ENCODE results near the gene TP53I11.

The TP53I11 gene

GRCh38 chr11:44950625-44951476 lies at the start of gene TP53I11:
TSS of gene TP53I11 (minus strand) at chr11:44950883. CDS start at chr11:44938335, 12,548 bp downstream.
- DNase-seq (ENCODE audit: low read depth) = no peak

DNA sequence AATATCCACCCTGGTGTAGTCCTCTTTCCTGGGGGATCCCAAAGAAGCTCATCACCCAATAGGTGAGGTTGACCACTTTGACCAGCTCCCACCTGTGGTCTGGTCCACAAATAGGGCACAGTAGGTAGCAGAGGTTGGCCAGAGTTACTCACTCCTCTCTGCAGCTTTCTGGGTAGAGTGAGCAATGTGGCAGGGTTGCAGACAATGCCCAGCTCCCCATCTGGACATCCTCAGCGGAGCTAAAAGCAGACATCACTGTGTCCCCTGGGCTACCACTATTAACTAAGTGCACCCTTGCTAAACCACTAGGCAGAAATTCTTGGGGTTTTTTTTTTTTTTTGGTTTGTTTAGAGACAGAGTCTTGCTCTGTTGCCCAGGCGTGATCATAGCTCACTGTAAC lies 48.4 kb upstream of the TP53I11 start:
- DNase-seq (ENCODE audit: low read depth) = no peak

DNA sequence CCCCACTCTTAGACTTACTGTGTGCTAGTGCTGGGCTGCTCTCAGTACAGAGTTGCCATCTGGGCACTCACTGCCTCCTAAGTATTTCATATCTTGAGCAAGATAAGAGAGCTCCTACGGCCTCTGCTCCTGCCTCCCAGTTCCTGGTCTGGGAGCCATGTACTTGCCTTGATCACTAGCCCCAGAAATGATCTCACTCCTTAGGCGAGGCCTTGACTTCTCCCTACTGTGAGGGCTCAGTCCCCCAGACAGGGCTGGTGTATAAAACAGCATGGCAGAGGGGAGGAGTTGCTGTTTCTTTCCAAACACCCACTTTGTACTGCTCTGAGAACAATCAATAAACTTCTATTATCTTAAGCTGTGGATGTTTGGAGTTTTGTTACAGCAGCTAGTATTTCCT lies 47.4 kb upstream of the TP53I11 start:
- no peak for DNase-seq (ENCODE audit: low read depth)

DNA sequence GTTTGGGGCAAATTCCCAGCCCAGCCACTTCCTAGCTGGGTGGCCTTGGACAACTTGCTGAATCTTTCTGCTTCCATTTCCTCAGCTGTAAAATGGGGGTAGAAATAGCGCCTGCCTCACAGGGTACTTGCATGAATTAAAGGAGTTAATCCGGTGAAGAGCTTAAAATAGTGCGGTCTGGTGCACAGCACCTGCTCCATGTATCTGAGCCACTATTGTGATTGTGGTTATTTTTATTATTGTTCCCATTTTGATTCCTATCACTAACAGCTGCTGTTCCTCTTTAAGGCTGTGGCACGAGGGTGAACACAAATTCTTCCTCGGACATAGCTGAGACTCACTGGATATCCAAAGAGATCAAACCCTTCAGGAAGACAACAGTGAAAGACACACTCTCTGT lies 46.9 kb upstream of the TP53I11 start:
- DNase-seq (ENCODE audit: low read depth) = no peak

DNA sequence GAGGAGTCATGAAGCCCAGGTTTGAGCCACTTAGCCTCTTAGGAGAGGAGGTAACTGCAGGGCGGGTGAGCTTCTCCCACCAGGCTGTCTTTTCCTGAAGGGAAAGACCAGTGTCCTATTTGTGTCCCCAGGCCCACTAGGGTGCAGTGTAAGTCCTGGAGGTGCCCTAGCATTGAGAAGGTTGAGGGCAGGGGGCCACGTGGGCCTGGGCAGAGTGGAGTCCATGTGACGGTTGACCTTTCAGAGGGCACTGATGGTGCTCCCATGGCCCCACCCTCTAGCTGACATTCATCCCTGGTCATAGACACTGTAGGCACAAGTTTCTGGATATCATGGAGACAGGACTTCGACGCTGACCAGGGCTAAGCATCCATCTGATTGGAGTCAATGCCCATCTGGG lies 44.1 kb upstream of the TP53I11 start:
- DNase-seq (ENCODE audit: low read depth) = no peak

DNA sequence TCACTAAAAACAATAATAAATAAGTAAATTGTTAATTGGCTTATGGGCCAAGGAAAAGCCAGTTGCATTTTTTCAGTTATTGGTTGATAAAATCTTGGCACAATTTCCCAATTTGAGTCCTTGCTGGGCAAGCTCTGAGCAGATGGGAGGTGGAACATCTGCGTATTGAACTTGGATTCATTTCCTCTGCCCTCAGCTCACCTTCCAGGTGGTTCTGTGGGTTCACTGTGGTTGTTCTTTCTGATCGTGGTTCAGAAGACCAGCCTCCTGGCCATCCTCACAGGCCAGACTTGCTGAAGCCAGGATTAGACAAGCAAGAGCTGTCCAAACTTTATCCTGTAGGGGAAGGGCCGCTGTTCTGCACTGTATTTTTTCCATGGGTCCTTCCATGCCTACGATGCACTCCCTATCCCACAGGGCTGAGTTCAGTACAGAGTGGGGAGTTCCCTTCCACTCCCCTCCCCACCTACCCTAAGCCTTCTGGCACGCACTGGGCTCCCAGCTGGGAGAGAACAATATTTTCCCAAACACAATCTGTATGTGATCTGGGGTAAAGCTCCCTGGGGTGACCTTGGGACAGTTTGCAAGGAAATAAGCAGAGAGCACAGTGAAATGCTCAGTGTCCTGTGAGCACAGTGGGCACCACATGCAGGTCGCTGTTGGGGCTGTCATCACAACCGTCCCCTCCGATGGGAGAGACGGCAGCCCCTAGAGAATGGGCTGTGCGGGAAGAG lies 43.5 kb upstream of the TP53I11 start:
- DNase-seq (ENCODE audit: low read depth) = no peak

- DNase-seq (ENCODE audit: low read depth) = no peak
Measured at GRCh38 chr11:44992774-44993173, 42.1 kb upstream of the TP53I11 start.

- no peak for DNase-seq (ENCODE audit: low read depth)
Measured at GRCh38 chr11:44992181-44992582, 41.5 kb upstream of the TP53I11 start.

GRCh38 chr11:44990665-44991064 lies 40.0 kb upstream of the TP53I11 start:
- DNase-seq (ENCODE audit: low read depth) = no peak

DNA sequence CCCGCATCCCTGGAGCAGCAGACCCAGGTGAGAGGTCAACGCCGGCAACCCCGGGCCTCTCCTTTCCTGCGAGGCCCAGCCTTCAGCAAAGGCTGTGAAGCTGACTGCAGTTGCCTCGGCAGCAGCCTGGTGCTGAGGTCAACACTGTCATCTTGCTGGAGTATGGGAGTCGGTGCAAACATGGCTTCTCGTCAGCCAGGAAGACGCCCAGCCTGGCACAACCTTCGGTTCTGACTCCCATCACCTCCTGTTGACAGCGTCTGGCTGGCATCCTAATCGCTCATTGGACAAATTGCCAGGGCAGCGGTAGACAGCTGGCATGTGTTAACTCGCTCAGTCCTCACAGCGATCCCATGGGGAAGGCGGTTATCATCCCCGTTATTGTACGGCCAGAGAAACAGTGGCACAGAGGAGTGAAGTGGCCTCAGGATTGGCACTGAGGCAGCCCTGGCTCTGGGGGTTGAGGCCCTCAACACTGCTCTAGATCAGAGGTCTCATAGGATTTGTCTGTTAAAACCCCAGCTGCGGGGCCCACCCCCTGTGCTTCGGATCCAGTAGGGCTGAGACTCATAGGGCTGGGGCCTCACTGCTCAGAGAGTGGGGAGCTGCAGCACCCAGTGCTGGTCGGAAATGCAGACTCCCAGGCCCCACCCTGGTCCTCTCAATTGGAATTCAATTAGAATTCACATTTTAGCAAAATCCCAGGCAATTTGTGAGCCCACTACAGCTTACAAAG lies 39.3 kb upstream of the TP53I11 start:
- no peak for DNase-seq (ENCODE audit: low read depth)

GRCh38 chr11:44988981-44989635 lies 38.4 kb upstream of the TP53I11 start:
- no peak for DNase-seq (ENCODE audit: low read depth)

DNA sequence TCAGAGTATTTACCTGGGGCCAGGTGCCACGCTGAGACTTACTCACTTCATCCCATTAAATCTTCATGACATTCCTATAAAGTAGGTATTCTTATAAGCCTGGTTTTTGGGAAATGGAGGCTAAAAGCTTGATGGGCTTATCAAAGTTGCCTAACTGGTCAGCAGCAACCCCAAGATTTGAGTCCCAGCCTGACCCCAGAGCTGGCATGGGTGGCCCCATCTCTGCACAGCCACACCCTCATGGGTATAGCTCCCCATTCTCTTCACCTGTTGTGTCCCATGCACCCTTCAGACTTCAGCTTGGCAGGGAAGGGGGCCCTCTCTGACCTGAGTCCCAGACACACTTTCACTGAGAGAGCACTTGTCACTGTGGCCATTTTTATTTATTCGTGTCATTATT lies 37.4 kb upstream of the TP53I11 start:
- DNase-seq (ENCODE audit: low read depth) = no peak

DNA sequence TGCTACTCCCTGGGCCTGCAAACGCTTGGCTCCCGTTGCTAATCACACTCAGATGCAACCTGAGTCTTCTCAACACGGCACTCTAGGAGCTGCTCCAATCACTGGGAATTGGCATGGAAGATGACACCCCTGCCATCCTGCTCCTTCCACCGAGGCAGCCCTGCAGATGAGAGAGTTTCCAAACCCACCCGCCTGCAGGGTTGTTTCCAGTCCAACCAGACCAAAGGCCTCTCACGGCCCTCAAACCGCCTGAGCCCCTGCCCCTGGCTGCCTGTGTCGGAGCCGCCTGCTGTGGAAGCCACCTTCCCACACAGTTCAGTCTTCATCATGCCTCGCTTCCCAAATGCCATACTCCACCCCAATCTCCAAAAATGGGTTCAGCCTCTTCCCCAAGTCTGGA lies 36.8 kb upstream of the TP53I11 start:
- DNase-seq (ENCODE audit: low read depth) = no peak

- DNase-seq (ENCODE audit: low read depth) = no peak
Measured at GRCh38 chr11:44986315-44986714, 35.6 kb upstream of the TP53I11 start.

DNA sequence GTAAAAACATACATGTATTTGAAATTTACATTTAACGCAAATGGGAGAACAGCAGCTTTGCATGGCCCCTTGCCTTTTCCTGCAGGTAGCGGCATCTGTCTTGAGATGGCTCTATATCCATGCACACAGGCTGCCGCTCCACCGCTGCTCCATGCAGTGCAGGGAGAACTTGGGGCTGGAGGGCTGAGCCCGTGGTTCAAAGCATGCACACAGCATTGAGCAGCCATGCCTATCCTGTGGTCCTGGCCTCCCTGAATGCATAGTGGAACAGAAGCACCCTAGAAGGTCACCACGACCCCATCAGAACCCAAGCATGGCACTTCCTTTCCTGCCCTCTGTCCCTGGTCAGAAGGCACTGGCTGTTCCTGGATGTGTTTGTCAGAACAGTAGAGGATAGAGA lies 35.0 kb upstream of the TP53I11 start:
- DNase-seq (ENCODE audit: low read depth) = no peak

DNA sequence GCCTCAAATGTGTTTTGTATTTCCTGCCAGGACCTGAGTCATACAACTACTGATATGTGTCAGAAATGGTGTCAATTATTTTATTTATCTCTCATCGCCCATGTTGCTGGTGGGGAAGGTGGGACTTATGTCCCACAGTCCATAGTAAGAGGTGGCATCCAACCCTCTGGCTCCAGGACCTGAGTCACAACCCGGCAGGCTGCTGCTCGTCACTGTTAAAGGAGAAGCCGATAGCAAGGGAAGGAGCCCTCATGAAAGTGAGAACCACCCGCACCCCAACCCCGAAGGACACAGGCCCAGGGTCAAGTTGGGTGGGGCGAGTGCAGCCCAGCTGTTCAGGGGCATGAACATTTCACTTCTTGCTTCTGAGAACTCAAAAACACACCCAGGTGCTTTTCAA lies 33.1 kb upstream of the TP53I11 start:
- no peak for DNase-seq (ENCODE audit: low read depth)

DNA sequence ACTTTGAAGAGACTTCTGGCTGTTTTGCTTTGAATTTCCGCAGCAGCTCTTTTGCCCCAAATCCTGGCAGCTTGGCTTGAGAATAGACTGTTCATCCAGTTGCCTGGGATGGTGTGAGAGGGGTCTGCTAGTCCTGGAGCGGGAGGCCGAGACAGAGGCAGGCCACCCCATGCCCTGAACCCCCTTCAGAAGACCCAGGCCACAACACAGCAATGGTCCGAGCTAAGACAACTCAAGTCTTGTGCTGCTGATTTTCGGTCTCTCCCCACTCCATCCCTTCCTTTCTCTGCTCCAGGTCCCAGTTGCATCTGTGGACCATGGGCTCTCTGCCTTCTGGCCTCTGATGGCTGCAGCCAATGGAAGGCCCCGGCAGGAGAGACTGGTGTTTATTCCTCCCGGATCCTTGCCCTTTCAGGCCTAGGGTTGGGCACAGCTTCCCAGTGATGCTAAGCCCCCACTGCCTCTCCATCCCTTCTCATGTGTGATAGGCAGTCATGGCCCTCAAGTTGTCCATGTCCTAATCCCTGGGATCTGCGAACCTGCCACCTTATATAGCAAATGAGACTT lies 31.9 kb upstream of the TP53I11 start:
- no peak for DNase-seq (ENCODE audit: low read depth)

DNA sequence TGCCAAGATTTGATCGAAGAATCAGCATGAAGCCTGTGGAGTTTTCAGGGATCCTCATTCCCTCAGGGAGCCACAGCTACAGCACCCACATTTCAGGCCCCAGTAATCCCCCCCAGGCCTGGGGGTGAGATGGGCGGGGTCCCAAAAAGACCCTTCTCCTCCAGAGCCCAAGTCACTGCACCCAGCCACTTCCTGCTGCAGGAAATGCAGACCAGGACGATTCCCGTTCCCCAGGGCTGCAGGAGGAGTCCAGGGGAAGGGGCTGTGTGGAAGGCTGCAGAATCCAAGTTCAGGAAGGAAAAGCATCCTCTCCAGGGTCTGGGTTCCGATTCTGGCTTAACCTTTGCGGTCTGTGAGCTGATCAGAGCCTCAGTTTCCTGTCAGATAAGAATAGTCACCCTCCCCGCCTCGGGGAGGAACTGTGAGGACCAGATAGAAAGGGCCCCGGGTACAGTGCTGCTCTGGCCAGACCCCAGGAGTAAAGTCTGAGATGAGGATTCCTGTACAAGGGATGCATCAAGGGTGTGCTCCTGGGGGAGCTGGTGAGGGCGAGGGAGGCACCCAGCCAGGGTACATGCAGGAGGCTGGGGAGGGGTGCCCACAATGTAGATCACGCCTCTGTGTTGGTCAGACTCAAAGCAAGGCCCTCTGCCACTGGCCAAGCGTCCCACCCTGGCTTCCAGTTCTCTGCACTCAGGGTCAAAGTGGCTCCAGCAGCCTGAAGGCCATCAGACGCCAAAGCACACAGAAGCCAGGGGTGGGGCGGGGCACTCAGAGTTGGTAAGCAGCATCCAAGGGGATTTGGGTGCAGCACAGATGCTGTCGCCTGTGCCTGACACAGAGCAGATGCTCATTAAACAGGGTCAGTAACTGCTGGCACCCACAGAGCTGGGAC lies 30.1 kb upstream of the TP53I11 start:
- no peak for DNase-seq (ENCODE audit: low read depth)

DNA sequence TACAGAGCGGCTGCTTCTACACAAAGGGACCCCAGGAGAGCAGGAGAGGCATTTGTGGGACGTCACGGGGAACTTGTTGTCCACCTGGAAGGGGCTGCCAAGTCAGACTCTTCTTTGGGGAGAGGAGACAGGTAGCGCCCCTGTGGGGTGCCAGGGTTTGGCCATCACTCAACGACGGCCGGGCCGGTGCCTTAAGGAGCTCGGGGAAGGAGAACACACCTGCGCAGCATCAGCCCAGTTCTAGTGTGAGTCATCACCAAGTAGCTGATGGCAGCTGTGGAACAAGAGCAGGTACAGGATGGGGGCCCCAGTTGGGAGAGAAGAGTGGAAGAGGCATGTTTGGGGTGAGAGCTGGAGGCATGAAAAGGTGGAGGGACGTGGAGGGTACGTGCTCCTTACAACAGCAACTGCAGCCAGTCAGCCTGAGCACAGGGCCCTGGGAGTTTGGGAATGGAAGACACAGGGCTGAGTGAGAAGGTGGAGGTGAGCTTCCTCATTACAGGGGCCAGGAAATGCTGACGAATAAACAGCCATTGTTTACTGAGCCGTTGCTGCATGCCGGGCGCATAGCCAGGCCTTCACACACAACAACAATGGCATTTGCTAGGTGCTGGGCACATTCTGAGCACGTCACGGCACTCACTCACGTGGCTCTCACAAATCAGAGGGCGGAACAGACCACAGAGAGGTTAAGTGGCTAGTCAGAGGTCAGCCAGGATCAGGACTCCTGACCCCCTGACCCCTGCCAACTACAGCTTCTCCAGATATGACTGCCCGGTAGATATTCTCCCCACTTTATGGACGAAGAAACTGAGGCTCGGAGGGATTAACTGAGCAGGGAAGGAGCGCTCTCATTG lies 29.1 kb upstream of the TP53I11 start:
- DNase-seq (ENCODE audit: low read depth) = no peak

GRCh38 chr11:44978961-44979331 lies 28.3 kb upstream of the TP53I11 start:
- no peak for DNase-seq (ENCODE audit: low read depth)
